Measurements from ENCODE around the gene RTN4.

DNA sequence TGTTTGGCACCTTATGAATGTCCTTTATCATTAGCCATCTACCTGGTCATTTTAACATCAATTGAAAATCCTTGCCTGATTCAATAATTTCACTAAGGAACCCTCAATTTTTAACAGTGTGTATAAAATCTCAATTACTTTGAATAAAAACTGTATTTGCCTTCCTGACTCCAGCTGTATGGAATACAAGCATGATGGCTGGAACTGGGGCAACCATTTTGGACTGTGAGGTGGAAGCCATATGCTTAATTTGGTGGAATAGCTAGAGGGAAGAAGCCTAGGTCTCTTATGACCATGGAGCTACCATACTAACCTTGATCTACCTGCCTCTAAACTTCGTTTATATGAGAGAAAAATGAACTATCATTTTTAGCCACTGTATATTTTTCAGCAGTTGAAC lies 12.5 kb upstream of the RTN4 start:
- TF ChIP-seq, protein P1, sequence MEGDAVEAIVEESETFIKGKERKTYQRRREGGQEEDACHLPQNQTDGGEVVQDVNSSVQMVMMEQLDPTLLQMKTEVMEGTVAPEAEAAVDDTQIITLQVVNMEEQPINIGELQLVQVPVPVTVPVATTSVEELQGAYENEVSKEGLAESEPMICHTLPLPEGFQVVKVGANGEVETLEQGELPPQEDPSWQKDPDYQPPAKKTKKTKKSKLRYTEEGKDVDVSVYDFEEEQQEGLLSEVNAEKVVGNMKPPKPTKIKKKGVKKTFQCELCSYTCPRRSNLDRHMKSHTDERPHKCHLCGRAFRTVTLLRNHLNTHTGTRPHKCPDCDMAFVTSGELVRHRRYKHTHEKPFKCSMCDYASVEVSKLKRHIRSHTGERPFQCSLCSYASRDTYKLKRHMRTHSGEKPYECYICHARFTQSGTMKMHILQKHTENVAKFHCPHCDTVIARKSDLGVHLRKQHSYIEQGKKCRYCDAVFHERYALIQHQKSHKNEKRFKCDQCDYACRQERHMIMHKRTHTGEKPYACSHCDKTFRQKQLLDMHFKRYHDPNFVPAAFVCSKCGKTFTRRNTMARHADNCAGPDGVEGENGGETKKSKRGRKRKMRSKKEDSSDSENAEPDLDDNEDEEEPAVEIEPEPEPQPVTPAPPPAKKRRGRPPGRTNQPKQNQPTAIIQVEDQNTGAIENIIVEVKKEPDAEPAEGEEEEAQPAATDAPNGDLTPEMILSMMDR (IDR thresholded peaks at IDR 0.05) = no peak
- TF ChIP-seq POLR2AphosphoS5 (IDR thresholded peaks at IDR 0.05; ENCODE audit: insufficient read depth in 1 of 2, low read depth in 1 of 2) = no peak
- no peak for TF ChIP-seq POLR2A (IDR thresholded peaks at IDR 0.05)
